ENCODE data around the gene OTX2. TPM values are rescaled to one million over a fixed set of nuclear protein-coding genes. Genes with fewer than 3 reads are reported as not detected.

The OTX2 gene
- not detected in 2 replicates for total RNA-seq

GRCh38 chr14:56810147-56810719, at the start of gene OTX2:
Gene OTX2 (minus strand): TSS chr14:56810479. CDS start chr14:56805456, 5,023 bp downstream.
- Histone ChIP-seq H2AFZ (ENCODE audit: low read length) (no peak within 1 kb of the TSS), H3K27ac (ENCODE audit: low read depth, low read length) (no peak within 1 kb of the TSS), H3K9me3 (ENCODE audit: low read depth, low read length) (no peaks in the 10 kb centered on the region), H3K79me2 (ENCODE audit: insufficient read depth, low read length) (no peaks in the 10 kb centered on the region), H3K36me3 (ENCODE audit: insufficient read depth, low read length) (no peaks in the 10 kb centered on the region), H3K4me1 (ENCODE audit: insufficient read depth, low read length) (no peaks in the 10 kb centered on the region), H4K20me1 (ENCODE audit: insufficient read depth, low read length) (no peaks in the 10 kb centered on the region), H3K4me3 (ENCODE audit: insufficient read depth, low read length) (no peak within 1 kb of the TSS), H3K4me2 (ENCODE audit: insufficient read depth, low read length) (no peak within 1 kb of the TSS), H3K27me3 (ENCODE audit: insufficient read depth, low read length) (peaks cover 95% of the 10 kb centered on the region)
- no peak for DNase-seq (ENCODE audit: insufficient read length, low spot score, missing footprints)
- TF ChIP-seq CTCF (IDR thresholded peaks at IDR 0.05; ENCODE audit: extremely low read depth, low read depth, low read length), result no peak

DNA sequence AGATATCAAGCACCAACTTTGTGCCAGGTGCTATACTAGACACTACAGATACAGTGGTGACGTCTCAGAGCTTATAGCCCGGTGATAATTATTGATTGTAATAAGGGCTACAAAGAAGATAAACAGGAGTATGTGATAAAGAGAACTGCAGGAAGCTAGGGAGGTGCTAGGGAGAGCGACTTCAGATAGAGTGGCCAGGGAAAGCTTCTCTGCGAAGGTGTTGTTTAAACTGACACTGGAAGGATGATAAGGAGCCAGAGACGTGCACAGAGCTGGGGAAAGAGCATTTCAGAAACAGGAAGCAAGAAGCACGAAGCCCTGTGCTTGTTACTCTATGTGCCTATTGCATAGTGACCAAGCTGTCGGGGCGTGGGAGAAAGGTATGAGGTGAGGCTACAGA, 48.1 kb upstream of the OTX2 start:
- no peak overlapping the region for H3K27ac ChIP-seq (ENCODE audit: low read depth, low read length)
- H4K20me1 ChIP-seq (ENCODE audit: insufficient read depth, low read length), result no peaks in the 10 kb centered on the region
- no peaks in the 10 kb centered on the region for H3K4me1 ChIP-seq (ENCODE audit: insufficient read depth, low read length)
- no peaks in the 10 kb centered on the region for H3K36me3 ChIP-seq (ENCODE audit: insufficient read depth, low read length)
- H3K4me2 ChIP-seq (ENCODE audit: insufficient read depth, low read length), result no peak overlapping the region
- no peak overlapping the region for H2AFZ ChIP-seq (ENCODE audit: low read length)
- TF ChIP-seq CTCF (IDR thresholded peaks at IDR 0.05; ENCODE audit: extremely low read depth, low read depth, low read length), result no peak
- H3K79me2 ChIP-seq (ENCODE audit: insufficient read depth, low read length), result no peaks in the 10 kb centered on the region
- no peak overlapping the region for H3K4me3 ChIP-seq (ENCODE audit: insufficient read depth, low read length)
- H3K9me3 ChIP-seq (ENCODE audit: low read depth, low read length), result no peaks in the 10 kb centered on the region
- no peaks in the 10 kb centered on the region for H3K27me3 ChIP-seq (ENCODE audit: insufficient read depth, low read length)
- DNase-seq (ENCODE audit: insufficient read length, low spot score, missing footprints), result no peak

DNA sequence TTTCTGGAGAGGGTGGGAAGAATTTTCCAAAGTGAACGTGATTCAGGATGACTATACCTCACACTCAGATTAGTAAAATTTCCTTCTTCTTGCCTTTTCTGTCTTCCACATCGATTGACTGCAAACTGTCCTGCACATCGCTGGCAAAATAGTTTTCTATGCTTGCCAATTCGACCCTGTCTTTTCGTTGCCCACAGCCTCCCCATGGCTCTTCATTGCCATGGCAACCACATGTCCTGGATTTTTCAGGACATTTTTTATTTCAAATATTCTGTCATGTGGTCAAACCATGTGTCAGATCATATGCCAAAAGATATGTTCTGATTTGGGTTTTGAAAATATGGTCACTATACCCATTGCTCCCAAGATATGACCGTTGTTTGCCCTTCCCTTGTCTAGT, 46.9 kb upstream of the OTX2 start:
- no peak overlapping the region for H3K4me3 ChIP-seq (ENCODE audit: insufficient read depth, low read length)
- no peaks in the 10 kb centered on the region for H3K4me1 ChIP-seq (ENCODE audit: insufficient read depth, low read length)
- no peaks in the 10 kb centered on the region for H3K36me3 ChIP-seq (ENCODE audit: insufficient read depth, low read length)
- no peak overlapping the region for H3K4me2 ChIP-seq (ENCODE audit: insufficient read depth, low read length)
- H3K9me3 ChIP-seq (ENCODE audit: low read depth, low read length), result no peaks in the 10 kb centered on the region
- no peak for TF ChIP-seq CTCF (IDR thresholded peaks at IDR 0.05; ENCODE audit: extremely low read depth, low read depth, low read length)
- H3K27me3 ChIP-seq (ENCODE audit: insufficient read depth, low read length), result no peaks in the 10 kb centered on the region
- no peaks in the 10 kb centered on the region for H4K20me1 ChIP-seq (ENCODE audit: insufficient read depth, low read length)
- DNase-seq (ENCODE audit: insufficient read length, low spot score, missing footprints), result no peak
- H3K79me2 ChIP-seq (ENCODE audit: insufficient read depth, low read length), result no peaks in the 10 kb centered on the region
- H2AFZ ChIP-seq (ENCODE audit: low read length), result no peak overlapping the region
- H3K27ac ChIP-seq (ENCODE audit: low read depth, low read length), result no peak overlapping the region

DNA sequence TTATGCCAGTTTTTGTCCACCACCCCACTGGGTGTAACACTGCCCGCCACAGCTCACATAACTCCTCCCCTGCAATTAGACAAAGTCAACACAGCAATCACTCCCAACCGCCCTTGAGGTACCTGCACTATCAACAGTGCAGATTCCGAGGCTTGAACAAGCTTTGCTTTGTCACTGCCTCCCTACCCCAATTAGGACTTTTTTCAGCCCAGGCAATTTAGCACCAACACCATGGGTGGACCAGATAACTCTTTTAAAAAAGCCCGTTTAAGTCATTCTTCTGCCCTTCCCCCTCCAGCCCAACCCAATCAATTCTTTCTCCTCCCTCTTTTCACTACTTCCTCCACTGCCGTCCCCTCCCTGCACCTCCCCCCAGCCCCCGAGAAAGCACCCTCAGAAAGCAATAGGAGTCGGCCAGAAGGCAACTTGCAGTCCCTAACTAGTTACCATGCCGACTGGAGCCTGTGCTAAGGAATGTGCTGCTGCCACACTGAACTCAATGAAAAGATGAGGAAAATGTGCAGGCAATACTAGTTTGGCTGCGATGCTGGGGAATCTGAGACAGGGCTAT, 45.7 kb upstream of the OTX2 start:
- Histone ChIP-seq H3K9me3 (ENCODE audit: low read depth, low read length) (no peaks in the 10 kb centered on the region), H3K4me1 (ENCODE audit: insufficient read depth, low read length) (no peaks in the 10 kb centered on the region), H2AFZ (ENCODE audit: low read length) (no peak overlapping the region), H3K4me2 (ENCODE audit: insufficient read depth, low read length) (no peak overlapping the region), H3K27ac (ENCODE audit: low read depth, low read length) (no peak overlapping the region), H3K4me3 (ENCODE audit: insufficient read depth, low read length) (no peak overlapping the region), H3K27me3 (ENCODE audit: insufficient read depth, low read length) (no peaks in the 10 kb centered on the region), H3K79me2 (ENCODE audit: insufficient read depth, low read length) (no peaks in the 10 kb centered on the region), H4K20me1 (ENCODE audit: insufficient read depth, low read length) (no peaks in the 10 kb centered on the region), H3K36me3 (ENCODE audit: insufficient read depth, low read length) (no peaks in the 10 kb centered on the region)
- no peak for DNase-seq (ENCODE audit: insufficient read length, low spot score, missing footprints)
- TF ChIP-seq CTCF (IDR thresholded peaks at IDR 0.05; ENCODE audit: extremely low read depth, low read depth, low read length), result no peak
